Stimulated activated effector memory CD8-positive, alpha-beta T cell treated with anti-CD3 and anti-CD28 coated beads, Interleukin-12 subunit alpha, Interleukin-12 subunit beta, amount 100 ng/mL, for 72 hours (primary cell): ENCODE measurements around the gene ING4.
A peak's percentile ranks its signal among the peaks of the same experiment; 100 is the strongest.

Experiments
- ATAC-seq: fragments of 150-1000 bp; cut with Tn5 transposase; 2 replicates; pipeline ENCODE4 v1.10.0; 2021
- DNase-seq, 2 donors: peaks; one replicate each; pipeline ENCODE4 v3.0.0; 2021 to 2022; ENCODE audit warnings: low spot score in 2 of 2
- H3K27ac Mint-ChIP-seq: one replicate; pipeline ENCODE4 v1.8.0; 2022; ENCODE audit warnings: mild to moderate bottlenecking, mixed read lengths
- H3K36me3 Mint-ChIP-seq: one replicate; pipeline ENCODE4 v1.8.0; 2022; ENCODE audit warnings: mild to moderate bottlenecking, mixed read lengths
- H3K4me1 Mint-ChIP-seq: one replicate; pipeline ENCODE4 v1.8.0; 2022; ENCODE audit warnings: mixed read lengths
- H3K4me3 Mint-ChIP-seq: one replicate; pipeline ENCODE4 v1.8.0; 2022; ENCODE audit warnings: mild to moderate bottlenecking, mixed read lengths
- H3K9me3 Mint-ChIP-seq: one replicate; pipeline ENCODE4 v1.8.0; 2022; ENCODE audit warnings: mixed read lengths

ING4 gene

GRCh38 chr12:6653342-6653741 is 9.6 kb downstream of the ING4 start:
- no peak overlapping the region for H3K4me3 Mint-ChIP-seq
- H3K36me3 Mint-ChIP-seq = peaks cover 90% of the 10 kb centered on the region
- peaks cover 4% of the 10 kb centered on the region for H3K4me1 Mint-ChIP-seq
- H3K27ac Mint-ChIP-seq = no peak overlapping the region
- no peaks in the 10 kb centered on the region for H3K9me3 Mint-ChIP-seq
- DNase-seq (no peak), ATAC-seq (no peak)

DNA sequence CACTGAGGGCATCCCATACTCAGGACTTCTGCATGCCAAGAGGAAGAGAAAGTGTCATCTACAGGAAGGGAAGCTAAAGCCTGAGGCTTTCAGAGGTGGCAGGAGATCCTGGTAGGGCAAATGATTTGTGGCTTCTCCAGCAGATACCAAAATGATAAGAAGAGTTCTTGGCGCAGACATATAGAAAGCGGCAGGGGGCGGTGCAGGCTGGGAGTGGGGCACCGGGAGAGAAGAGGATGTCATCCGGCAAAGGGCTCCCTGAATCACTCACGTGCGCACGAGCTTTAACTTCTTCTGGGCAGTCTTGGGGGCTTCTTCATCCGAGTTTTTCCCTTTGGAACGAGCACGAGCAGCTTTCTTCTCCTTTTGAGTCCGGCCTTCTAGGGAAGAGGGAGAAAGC is 10.5 kb downstream of the ING4 start:
- H3K9me3 Mint-ChIP-seq = no peaks in the 10 kb centered on the region
- H3K36me3 Mint-ChIP-seq = peaks cover 88% of the 10 kb centered on the region
- peak overlapping the region; percentile 52 for H3K27ac Mint-ChIP-seq
- H3K4me3 Mint-ChIP-seq = no peak overlapping the region
- peaks cover 6% of the 10 kb centered on the region for H3K4me1 Mint-ChIP-seq
- ATAC-seq (no peak), DNase-seq (no peak)

- peaks cover 82% of the 10 kb centered on the region for H3K36me3 Mint-ChIP-seq
- peaks cover 16% of the 10 kb centered on the region for H3K4me1 Mint-ChIP-seq
- no peaks in the 10 kb centered on the region for H3K9me3 Mint-ChIP-seq
- H3K4me3 Mint-ChIP-seq = no peak overlapping the region
- H3K27ac Mint-ChIP-seq = no peak overlapping the region
- ATAC-seq = no peak
- no peak for DNase-seq
Measured at GRCh38 chr12:6650832-6651231, 12.1 kb downstream of the ING4 start.

DNA sequence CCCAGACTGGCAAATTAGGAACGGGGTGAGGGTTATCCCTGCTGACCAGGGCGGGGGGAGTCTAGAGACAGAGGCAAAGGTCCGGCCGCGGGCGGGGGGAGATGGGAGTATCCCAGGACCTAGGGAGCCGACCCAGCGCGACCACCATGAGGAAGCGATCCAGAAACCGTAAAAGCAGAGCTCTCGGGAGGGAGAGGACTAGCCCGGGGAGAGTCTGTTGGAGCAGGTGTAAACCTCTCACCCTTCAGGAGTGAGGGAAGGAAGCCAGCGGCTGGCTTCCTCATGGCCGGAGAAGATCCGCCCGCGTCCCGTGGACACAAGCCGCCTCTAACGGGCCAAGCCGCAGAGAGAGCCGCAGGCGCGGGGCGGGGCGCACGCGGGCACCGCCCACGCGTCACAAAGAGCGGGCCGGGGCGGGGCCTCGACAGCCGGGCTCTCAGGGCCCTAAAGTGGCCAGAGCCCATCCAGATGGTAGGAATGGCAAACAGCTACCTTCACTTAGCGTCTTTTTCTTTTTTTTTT is 15.8 kb downstream of the ING4 start, which contains the start of gene ACRBP:
ACRBP (minus strand) TSS at position 350 of the 522 bp plus-strand sequence; CDS start at position 284, 66 bp downstream.
- no peak for DNase-seq
- Mint-ChIP-seq H3K36me3 (peaks cover 52% of the 10 kb centered on the region), H3K4me3 (peak within 1 kb of the TSS; percentile 64), H3K27ac (peak within 1 kb of the TSS; percentile 79), H3K4me1 (peaks cover 22% of the 10 kb centered on the region), H3K9me3 (peaks cover 7% of the 10 kb centered on the region)
- peak; percentile 61 for ATAC-seq

DNA sequence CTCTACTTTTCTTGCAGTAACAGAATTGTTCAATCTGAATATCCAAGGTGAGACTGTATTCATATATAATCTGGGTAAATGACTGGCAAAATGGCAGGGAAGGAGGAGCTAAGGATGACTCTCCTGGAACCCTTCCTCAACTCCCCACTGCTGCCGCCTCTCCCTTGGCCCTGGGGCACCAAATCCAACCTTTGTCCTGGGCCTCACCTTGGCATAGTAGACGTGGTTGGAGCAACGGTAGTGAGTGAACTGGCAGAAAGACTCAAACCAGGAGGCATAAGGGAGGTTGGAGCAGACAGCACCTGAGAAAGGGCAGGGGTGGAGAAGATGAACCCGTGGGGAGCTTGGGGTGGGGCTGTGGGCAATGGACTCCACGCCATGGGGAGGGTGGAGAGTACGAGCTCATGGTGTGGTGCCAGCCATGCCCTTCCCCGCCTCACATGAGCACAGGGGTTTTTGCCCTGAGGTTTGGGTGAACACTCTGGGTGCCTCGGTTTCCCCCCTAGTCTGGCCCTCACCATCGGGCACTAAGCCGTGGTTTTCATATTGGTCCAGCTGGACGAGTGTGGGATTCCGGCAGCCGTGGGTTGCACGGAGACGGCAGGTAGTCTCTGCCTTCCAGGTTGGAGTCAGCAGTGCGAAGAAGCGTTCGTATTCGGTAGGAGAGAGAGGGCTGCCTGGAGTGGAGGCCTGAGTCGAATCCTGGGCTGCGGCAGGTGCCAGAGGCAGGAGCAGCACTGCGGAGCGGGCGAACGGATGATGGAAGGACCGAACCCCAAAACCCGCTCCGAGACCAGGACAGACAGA is 16.4 kb downstream of the ING4 start:
- H3K4me3 Mint-ChIP-seq = peak overlapping the region; percentile 64
- H3K27ac Mint-ChIP-seq = peak overlapping the region; percentile 79
- peaks cover 7% of the 10 kb centered on the region for H3K9me3 Mint-ChIP-seq
- peaks cover 45% of the 10 kb centered on the region for H3K36me3 Mint-ChIP-seq
- no peak for DNase-seq
- H3K4me1 Mint-ChIP-seq = peaks cover 22% of the 10 kb centered on the region
- no peak for ATAC-seq

DNA sequence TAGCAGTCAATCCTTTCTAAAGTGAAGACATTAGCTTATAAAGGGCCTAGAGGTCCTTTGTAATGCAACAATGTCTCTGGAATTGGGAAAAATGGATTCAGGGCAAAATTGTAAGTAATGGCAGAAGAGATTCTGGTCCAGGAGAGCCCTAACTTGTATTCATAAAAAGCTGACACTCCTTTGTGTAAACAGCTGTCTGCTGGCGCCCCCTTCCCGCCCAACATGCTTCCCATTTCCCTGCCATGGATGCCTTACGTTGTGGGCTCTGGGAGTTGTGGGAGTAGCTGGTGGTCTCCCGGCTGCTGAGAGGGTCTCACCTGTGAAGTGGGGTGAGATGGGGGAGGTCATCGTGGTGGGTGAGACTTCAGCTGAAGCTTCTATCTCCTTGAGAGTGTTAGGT is 18.0 kb downstream of the ING4 start:
- ATAC-seq = no peak
- Mint-ChIP-seq H3K9me3 (peaks cover 7% of the 10 kb centered on the region), H3K36me3 (peaks cover 29% of the 10 kb centered on the region), H3K27ac (no peak overlapping the region), H3K4me1 (peaks cover 22% of the 10 kb centered on the region), H3K4me3 (no peak overlapping the region)
- no peak for DNase-seq

DNA sequence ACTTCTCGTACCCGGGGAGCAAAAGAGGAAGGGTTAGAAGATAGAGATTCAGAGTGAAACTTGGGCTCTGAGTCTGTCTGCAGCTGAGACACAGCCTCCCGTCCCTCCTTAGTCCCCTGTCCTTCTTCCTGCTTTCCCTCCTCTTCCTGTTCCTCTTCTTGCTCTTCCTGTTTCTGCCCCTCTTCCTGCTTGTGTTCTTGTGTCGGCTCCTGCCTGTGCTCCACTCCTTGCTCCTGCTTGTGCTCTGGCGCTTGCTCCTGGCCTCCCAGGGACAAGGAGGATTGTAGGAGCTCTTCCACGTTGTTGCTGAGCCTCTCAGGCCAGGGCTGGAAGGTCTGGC is 18.7 kb downstream of the ING4 start:
- Mint-ChIP-seq H3K4me1 (peaks cover 22% of the 10 kb centered on the region), H3K4me3 (no peak overlapping the region), H3K27ac (no peak overlapping the region), H3K9me3 (peaks cover 7% of the 10 kb centered on the region), H3K36me3 (peaks cover 27% of the 10 kb centered on the region)
- ATAC-seq (no peak), DNase-seq (no peak)

DNA sequence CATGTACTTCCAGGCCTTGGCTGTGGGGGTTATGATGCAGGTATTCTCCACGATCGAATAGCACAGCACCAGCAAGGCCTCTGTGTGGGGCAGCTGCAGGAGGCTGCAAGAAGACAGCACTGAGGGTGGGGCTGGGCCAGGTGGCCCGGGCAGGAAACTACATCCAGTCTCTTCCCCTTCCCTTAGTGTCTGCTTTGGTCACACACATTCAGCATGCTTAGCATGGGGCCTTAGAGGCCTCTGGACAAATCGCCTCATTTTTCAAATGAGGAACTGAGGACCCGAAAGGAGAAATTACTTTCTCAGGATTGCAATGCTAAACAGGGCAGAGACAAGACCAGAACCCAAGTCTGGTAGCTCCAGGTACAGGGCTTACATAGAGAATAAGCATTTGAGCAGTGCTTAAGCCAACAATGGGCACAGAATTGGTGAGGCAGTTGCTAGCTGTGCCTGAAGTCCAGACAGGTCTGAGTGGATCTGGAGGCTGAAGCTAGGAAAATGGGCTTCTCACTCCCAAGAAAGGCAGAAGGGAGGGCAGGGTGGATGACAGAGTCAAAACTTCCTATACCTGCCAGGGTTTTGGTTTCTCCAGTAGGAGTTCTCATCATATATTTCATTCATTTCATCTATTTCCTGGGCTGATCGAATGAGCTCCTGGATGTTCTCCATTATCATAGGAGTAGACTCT is 19.2 kb downstream of the ING4 start:
- Mint-ChIP-seq H3K27ac (no peak overlapping the region), H3K9me3 (peaks cover 7% of the 10 kb centered on the region), H3K36me3 (peaks cover 26% of the 10 kb centered on the region), H3K4me3 (no peak overlapping the region), H3K4me1 (peaks cover 22% of the 10 kb centered on the region)
- DNase-seq (no peak), ATAC-seq (no peak)

- Mint-ChIP-seq H3K4me3 (no peak overlapping the region), H3K36me3 (peaks cover 8% of the 10 kb centered on the region), H3K4me1 (peaks cover 17% of the 10 kb centered on the region), H3K9me3 (peaks cover 7% of the 10 kb centered on the region), H3K27ac (peak overlapping the region; percentile 23)
- ATAC-seq (no peak), DNase-seq (no peak)
Measured at GRCh38 chr12:6641131-6641530, 21.8 kb downstream of the ING4 start.

DNA sequence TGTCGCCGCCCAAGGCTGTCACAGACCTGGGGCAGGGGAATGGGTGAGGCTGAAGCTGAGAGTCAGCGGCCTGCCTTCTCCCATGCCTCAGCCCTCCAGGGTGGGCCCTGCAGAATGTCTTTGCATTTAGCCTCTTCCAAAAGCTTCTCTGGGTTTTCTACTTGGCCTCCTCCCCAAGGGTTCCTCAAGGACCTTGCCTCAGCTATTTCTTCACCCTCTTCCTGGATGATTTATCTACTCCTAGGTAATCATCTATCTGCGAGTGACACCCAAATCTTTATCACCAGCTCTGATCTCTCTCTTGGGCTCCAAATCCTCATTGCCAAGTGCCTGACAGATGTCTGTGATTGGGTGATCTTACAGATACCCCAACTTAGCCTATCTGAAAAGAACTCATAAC is 22.4 kb downstream of the ING4 start:
- Mint-ChIP-seq H3K9me3 (peaks cover 7% of the 10 kb centered on the region), H3K4me1 (peaks cover 23% of the 10 kb centered on the region), H3K27ac (no peak overlapping the region)

GRCh38 chr12:6639151-6639801 is 23.6 kb downstream of the ING4 start:
- Mint-ChIP-seq H3K9me3 (peaks cover 5% of the 10 kb centered on the region), H3K4me3 (no peak overlapping the region), H3K27ac (peak overlapping the region; percentile 74), H3K4me1 (peaks cover 27% of the 10 kb centered on the region), H3K36me3 (peaks cover 6% of the 10 kb centered on the region)
- ATAC-seq = no peak
- DNase-seq = no peak

More for the DNA sequence above, 22.4 kb downstream of the ING4 start:
- no peak overlapping the region for H3K4me3 Mint-ChIP-seq
- no peak for DNase-seq
- no peak for ATAC-seq
- H3K36me3 Mint-ChIP-seq = peaks cover 11% of the 10 kb centered on the region

DNA sequence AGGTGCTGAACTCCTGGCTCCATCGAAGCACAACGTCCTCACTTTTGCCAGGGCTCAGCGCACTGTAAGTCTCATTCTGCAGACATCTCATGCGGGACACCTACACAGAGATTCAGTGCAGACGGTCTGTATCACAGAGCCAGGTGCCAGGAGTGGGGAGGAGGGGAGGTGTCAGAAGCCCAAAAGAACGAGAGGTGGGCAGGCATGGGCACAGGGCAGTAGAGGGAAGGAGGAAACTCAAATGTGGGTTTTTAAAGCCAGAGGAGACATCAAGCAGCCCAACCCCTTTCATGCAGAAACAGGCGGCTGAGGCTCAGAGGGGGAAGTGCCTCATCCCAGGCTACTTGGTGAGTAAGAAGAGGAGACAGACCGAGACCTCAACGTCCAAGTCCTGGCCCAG is 24.6 kb downstream of the ING4 start:
- peaks cover 6% of the 10 kb centered on the region for H3K36me3 Mint-ChIP-seq
- no peaks in the 10 kb centered on the region for H3K9me3 Mint-ChIP-seq
- H3K4me1 Mint-ChIP-seq = peaks cover 31% of the 10 kb centered on the region
- ATAC-seq (no peak), DNase-seq (no peak)
- H3K27ac Mint-ChIP-seq = peak overlapping the region; percentile 74
- no peak overlapping the region for H3K4me3 Mint-ChIP-seq

DNA sequence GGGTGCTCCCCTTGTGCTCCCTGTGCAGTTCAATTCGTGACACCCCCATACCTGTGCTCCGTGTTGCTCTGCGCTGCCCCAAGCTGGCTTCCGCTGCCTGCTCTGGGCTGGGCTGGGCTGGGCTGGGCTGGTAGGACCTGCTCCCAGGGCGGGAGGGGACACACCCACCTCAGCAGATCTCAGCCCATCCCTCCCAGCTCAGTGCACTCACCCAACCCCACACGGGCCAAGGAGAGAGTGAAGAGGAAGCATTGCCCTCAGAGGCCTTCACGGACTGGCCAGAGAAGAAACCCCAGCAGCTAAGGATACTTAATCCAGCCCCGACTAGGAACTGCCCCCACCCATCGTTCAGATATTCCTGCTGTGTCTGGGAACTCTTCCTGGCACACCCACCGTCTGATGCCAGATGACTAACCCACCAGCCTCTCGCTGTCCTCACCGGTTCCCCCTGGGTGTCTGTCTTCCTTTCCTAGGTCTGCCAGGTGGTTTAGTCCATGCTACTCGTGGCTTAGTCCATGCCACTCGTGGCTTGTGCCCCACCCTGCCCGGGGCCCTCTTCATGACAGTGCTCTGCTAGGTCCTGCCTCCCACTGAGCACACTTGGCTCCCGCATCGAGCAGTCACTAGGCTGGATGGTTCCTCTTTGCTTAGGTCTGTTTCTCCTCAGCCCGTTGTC is 26.9 kb downstream of the ING4 start, which contains the start of gene LPAR5:
LPAR5 (minus strand) TSS at position 104 of the 676 bp plus-strand sequence. CDS start 14,711 bp downstream, outside the sequence.
- no peaks in the 10 kb centered on the region for H3K9me3 Mint-ChIP-seq
- DNase-seq = peak in 1 of 2 donors; percentile 60
- peak; percentile 85 for ATAC-seq
- H3K27ac Mint-ChIP-seq = peak within 1 kb of the TSS; percentile 96
- H3K4me1 Mint-ChIP-seq = peaks cover 54% of the 10 kb centered on the region
- peaks cover 20% of the 10 kb centered on the region for H3K36me3 Mint-ChIP-seq
- peak within 1 kb of the TSS; percentile 82 for H3K4me3 Mint-ChIP-seq

- H3K9me3 Mint-ChIP-seq = no peaks in the 10 kb centered on the region
- peaks cover 60% of the 10 kb centered on the region for H3K4me1 Mint-ChIP-seq
Measured at GRCh38 chr12:6635375-6635855, 27.5 kb downstream of the ING4 start.

More at GRCh38 chr12:6635375-6635855, 27.5 kb downstream of the ING4 start:
- peak; percentile 88 for ATAC-seq
- H3K27ac Mint-ChIP-seq = peak overlapping the region; percentile 96
- peak; percentile 42 to 79 for DNase-seq
- H3K4me3 Mint-ChIP-seq = peak overlapping the region; percentile 82
- H3K36me3 Mint-ChIP-seq = peaks cover 24% of the 10 kb centered on the region
